ENCODE measurements around the gene BAAT.

DNA sequence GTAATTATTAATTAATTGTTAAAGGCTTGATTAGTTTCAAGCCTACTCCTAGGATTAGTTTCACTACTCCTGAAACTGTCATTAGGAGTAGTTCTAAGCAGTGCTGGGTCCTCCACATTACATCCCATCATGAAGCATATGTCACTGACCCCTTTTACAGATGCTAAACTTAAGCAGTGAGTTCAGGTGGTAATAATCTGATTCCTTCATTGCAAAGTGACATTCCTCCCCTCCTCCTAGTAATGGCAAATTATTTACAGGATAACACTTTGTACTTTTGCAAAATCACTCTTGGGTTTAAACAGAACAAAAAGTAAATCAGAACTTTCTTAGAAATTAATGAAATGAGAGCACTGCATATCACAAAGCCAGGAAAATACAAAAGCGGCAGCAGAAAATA, 52.4 kb downstream of the BAAT start:
- TF ChIP-seq POLR2A (IDR thresholded peaks at IDR 0.05) (no peak), EP300 (IDR thresholded peaks at IDR 0.05) (no peak)
- TF ChIP-seq, protein P1, sequence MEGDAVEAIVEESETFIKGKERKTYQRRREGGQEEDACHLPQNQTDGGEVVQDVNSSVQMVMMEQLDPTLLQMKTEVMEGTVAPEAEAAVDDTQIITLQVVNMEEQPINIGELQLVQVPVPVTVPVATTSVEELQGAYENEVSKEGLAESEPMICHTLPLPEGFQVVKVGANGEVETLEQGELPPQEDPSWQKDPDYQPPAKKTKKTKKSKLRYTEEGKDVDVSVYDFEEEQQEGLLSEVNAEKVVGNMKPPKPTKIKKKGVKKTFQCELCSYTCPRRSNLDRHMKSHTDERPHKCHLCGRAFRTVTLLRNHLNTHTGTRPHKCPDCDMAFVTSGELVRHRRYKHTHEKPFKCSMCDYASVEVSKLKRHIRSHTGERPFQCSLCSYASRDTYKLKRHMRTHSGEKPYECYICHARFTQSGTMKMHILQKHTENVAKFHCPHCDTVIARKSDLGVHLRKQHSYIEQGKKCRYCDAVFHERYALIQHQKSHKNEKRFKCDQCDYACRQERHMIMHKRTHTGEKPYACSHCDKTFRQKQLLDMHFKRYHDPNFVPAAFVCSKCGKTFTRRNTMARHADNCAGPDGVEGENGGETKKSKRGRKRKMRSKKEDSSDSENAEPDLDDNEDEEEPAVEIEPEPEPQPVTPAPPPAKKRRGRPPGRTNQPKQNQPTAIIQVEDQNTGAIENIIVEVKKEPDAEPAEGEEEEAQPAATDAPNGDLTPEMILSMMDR (IDR thresholded peaks at IDR 0.05): no peak

Measured in ovary (tissue), 3 donors.